Measurements from ENCODE around the gene RWDD4.

DNA sequence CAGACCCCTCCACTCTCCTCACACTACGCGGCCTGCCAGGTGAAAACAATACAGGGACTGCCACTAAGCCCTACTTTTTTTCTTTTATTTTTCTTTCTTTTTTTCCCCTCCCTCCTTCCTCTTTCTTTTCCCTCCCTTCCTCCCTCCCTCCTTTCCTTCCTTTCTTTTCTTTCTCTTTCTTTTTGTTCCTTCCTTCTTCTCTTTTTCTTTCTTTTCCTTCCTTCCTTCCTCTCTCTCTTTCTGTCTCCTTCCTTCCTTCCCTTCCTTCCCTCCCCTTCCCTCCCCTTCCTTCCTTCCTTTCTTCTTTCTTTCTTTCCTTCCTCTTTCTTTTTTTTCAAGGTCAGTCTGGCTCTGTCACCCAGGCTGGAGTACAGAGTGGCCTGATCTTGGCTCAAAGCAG lies 41.9 kb downstream of the RWDD4 start:
- TF ChIP-seq CTCF (IDR thresholded peaks at IDR 0.05; ENCODE audit: insufficient read depth, low read length): no peak
- TF ChIP-seq, protein P1, sequence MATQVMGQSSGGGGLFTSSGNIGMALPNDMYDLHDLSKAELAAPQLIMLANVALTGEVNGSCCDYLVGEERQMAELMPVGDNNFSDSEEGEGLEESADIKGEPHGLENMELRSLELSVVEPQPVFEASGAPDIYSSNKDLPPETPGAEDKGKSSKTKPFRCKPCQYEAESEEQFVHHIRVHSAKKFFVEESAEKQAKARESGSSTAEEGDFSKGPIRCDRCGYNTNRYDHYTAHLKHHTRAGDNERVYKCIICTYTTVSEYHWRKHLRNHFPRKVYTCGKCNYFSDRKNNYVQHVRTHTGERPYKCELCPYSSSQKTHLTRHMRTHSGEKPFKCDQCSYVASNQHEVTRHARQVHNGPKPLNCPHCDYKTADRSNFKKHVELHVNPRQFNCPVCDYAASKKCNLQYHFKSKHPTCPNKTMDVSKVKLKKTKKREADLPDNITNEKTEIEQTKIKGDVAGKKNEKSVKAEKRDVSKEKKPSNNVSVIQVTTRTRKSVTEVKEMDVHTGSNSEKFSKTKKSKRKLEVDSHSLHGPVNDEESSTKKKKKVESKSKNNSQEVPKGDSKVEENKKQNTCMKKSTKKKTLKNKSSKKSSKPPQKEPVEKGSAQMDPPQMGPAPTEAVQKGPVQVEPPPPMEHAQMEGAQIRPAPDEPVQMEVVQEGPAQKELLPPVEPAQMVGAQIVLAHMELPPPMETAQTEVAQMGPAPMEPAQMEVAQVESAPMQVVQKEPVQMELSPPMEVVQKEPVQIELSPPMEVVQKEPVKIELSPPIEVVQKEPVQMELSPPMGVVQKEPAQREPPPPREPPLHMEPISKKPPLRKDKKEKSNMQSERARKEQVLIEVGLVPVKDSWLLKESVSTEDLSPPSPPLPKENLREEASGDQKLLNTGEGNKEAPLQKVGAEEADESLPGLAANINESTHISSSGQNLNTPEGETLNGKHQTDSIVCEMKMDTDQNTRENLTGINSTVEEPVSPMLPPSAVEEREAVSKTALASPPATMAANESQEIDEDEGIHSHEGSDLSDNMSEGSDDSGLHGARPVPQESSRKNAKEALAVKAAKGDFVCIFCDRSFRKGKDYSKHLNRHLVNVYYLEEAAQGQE (IDR thresholded peaks at IDR 0.05; ENCODE audit: insufficient replicate concordance, low read depth): no peak
- TF ChIP-seq POLR2AphosphoS5 (IDR thresholded peaks at IDR 0.05; ENCODE audit: low read depth): no peak
- TF ChIP-seq GABPA (IDR thresholded peaks at IDR 0.05; ENCODE audit: low read depth): no peak
